ENCODE data around the gene WAS.

DNA sequence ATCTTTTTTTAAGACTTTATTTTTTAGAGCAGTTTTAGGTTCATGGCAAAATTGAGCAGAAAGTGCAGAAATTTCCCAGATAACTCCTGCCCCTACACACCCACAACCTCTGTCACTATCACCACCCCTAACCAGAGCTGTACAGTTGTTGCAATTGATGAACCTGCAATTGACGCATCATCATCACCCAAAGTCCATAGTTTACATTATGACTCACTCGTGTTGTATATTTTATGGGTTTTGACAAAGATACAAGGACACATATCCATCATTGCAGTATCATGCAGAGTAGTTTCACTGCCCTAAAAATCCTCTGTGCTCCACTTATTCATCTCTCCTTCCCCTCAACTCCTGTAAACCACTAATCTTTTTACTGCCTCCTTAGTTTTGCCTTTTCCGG is 34.5 kb upstream of the WAS start:
- TF ChIP-seq ZNF8 (CRISPR knock-in tag; IDR thresholded peaks at IDR 0.05): no peak
- TF ChIP-seq CREB5 (CRISPR knock-in tag; IDR thresholded peaks at IDR 0.05; ENCODE audit: low read depth): no peak
- TF ChIP-seq ZFP30 (CRISPR knock-in tag; IDR thresholded peaks at IDR 0.05): no peak
- no peak for TF ChIP-seq ZC3H10 (CRISPR knock-in tag; IDR thresholded peaks at IDR 0.05)
- no peak for TF ChIP-seq ARNTL (CRISPR knock-in tag; IDR thresholded peaks at IDR 0.05; ENCODE audit: borderline replicate concordance, low read depth)

Measured in SK-N-SH treated with all-trans-retinoic acid at 6 μM for 48 hours (cell line).